ENCODE measurements around the gene PPP5C.
A peak's percentile ranks its signal among the peaks of the same experiment; 100 is the strongest.

Gene PPP5C, protein sequence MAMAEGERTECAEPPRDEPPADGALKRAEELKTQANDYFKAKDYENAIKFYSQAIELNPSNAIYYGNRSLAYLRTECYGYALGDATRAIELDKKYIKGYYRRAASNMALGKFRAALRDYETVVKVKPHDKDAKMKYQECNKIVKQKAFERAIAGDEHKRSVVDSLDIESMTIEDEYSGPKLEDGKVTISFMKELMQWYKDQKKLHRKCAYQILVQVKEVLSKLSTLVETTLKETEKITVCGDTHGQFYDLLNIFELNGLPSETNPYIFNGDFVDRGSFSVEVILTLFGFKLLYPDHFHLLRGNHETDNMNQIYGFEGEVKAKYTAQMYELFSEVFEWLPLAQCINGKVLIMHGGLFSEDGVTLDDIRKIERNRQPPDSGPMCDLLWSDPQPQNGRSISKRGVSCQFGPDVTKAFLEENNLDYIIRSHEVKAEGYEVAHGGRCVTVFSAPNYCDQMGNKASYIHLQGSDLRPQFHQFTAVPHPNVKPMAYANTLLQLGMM

DNA sequence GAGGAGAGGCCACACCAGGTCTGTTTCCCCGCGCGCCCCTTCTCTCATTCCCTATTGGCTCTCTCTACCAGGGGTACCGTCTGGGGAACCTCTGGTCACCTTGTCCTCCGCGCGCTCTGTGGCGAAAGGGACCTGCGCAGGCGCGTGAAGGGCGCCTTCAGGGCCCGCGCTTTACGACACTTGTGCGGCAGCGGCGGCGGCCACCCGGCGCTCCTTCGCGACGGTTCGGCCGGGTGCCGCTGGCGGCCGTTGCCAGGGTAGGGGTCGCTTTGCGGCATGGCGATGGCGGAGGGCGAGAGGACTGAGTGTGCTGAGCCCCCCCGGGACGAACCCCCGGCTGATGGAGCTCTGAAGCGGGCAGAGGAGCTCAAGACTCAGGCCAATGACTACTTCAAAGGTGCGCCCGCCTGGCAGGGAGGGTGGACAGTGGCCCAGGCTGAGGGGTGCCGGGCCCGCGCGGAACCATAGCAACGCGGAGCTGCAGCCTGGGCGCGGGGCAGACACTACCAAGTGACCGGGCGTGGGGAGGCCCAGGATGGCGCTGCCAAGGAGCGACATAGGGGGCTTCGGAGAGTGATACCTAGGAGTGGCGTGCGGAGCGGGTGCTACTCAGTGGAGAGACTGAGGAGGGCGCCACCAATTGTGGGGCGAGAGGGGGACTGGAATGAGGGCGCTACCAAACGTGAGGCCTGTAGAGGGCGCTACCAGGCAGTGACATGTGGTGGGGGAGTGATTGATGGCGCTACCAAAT, at the start of gene PPP5C:
Gene PPP5C, plus strand, starts transcription at position 267 of the 751 bp plus-strand sequence. Its CDS starts 10 bp downstream, at position 277.
- H3K36me3 ChIP-seq (ENCODE audit: control insufficient read depth, insufficient read depth, low read length): no peaks in the 10 kb centered on the region
- H3K9me3 ChIP-seq (ENCODE audit: control insufficient read depth, insufficient read depth, low read length): no peaks in the 10 kb centered on the region
- DNase-seq (ENCODE audit: low read depth, low spot score): peak; percentile 87
- H3K4me3 ChIP-seq (ENCODE audit: low read length): peak within 1 kb of the TSS; percentile 83
- no peaks in the 10 kb centered on the region for H3K27me3 ChIP-seq (ENCODE audit: control insufficient read depth, insufficient read depth, low read length)
- H3K27ac ChIP-seq (ENCODE audit: low read length): no peak within 1 kb of the TSS
- 0 out of 2 replicates have a peak, but pooled peaks cover 2% of the 10 kb centered on the region for H3K4me1 ChIP-seq (ENCODE audit: control insufficient read depth, insufficient read depth, low read length)
- no CpG with 5 or more reads among the region's 62 CpGs for WGBS (ENCODE audit: insufficient coverage, insufficient read length)

DNA sequence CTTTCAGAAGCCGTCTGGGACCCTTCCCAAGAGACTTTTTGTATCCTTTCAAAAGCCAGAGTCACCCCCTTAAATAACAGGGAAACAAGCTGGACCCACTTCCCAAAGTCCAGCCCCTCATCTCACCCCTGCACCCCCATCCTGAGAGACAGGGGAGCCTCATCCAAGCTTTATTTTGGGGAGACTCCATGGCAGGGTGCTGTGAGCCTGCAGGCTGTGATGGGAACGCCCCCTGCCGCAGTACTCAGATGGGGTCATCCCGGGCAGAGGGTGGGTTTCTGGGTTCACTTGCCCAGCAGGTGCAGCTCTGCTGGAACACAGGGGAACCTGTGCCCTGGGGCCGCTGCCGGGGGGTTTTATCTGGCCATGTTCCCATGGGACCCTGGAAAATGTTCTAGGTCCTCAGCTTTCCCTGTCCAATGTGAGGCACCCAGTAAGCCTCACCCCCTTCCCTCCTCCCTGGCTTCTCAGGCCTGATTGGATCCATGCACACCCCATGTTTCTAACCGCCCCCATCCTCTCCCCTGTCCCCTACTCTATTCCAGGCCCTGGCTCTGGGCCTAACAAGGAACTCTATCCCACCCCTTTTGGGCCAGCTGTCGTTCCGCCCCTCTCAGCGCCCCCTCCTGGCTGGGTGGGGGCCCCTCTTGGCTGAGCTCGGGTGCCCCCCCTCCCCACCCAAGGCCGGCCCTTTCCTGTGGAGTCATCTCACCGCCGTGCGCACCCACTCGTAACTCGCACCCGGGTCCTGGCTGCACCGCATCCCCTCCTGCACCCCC, 49.0 kb upstream of the PPP5C start:
- WGBS (ENCODE audit: insufficient coverage, insufficient read length): no CpG with 5 or more reads among the region's 19 CpGs
- no peak overlapping the region for H3K27ac ChIP-seq (ENCODE audit: low read length)

DNA sequence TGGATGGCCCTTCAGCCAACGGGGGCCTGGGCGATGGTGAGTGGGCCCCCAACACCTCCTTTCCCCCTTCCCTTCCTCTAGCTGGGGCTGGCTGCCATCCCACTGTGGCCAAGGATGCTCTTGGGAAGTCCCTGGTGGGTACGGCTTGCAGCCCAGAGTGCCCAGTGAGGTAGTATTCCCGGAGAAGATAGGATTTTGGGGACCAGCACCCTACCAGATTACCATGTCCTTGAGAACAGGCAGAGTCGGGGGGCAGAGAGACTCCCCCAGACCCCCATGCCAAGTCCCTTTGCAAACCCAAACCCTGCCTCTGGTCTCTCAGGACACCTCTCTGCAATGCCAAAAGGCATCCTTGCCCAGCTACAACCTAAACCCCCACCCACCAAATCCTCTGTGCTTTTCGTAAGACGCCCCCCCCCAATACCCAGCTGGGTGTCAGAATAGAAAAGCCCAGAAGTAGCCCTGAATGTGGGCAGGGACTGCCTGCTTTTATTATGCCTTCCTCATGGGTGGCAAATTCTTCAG, 48.3 kb upstream of the PPP5C start:
- H3K27me3 ChIP-seq (ENCODE audit: control insufficient read depth, insufficient read depth, low read length): no peaks in the 10 kb centered on the region
- H3K4me3 ChIP-seq (ENCODE audit: low read length): no peak overlapping the region

More for the DNA sequence above, 49.0 kb upstream of the PPP5C start:
- no peak for DNase-seq (ENCODE audit: low read depth, low spot score)
- Histone ChIP-seq H3K4me3 (ENCODE audit: low read length) (no peak overlapping the region), H3K9me3 (ENCODE audit: control insufficient read depth, insufficient read depth, low read length) (no peaks in the 10 kb centered on the region), H3K36me3 (ENCODE audit: control insufficient read depth, insufficient read depth, low read length) (no peaks in the 10 kb centered on the region), H3K4me1 (ENCODE audit: control insufficient read depth, insufficient read depth, low read length) (0 out of 2 replicates have a peak, but pooled peaks cover 2% of the 10 kb centered on the region), H3K27me3 (ENCODE audit: control insufficient read depth, insufficient read depth, low read length) (no peaks in the 10 kb centered on the region)

DNA sequence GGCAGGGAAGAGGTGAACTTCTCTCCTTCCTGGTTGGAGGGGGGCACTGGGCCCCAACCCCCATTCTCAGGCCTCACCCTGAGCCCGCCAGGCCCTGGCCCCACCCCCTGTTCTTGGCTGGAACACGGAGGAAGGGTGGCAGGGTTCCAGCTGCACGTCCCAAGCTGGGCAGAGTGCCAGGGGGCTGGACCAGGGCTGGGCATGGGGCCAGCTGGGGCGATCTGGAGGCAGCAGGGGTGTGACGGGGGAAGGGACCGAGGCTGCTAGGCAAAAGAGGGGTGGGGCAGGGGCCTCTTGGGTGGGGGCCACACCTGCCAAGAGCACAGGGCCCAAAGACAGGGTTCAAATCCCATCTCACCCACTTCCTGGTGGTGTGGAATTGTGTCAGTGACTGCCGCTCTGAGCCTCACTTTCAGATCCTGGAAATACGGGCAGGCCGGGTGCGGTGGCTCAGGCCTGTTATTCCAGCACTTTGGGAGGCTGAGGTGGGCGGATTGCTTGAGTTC, 47.8 kb upstream of the PPP5C start:
- Histone ChIP-seq H3K4me3 (ENCODE audit: low read length) (no peak overlapping the region), H3K9me3 (ENCODE audit: control insufficient read depth, insufficient read depth, low read length) (no peaks in the 10 kb centered on the region), H3K27me3 (ENCODE audit: control insufficient read depth, insufficient read depth, low read length) (no peaks in the 10 kb centered on the region), H3K4me1 (ENCODE audit: control insufficient read depth, insufficient read depth, low read length) (peaks cover 5% of the 10 kb centered on the region; the same call in 1 of the 2 replicates), H3K36me3 (ENCODE audit: control insufficient read depth, insufficient read depth, low read length) (no peaks in the 10 kb centered on the region), H3K27ac (ENCODE audit: low read length) (no peak overlapping the region)
- DNase-seq (ENCODE audit: low read depth, low spot score): no peak
- WGBS (ENCODE audit: insufficient coverage, insufficient read length): no CpG with 5 or more reads among the region's 11 CpGs

More for the DNA sequence above, 48.3 kb upstream of the PPP5C start:
- H3K4me1 ChIP-seq (ENCODE audit: control insufficient read depth, insufficient read depth, low read length): peaks cover 2% of the 10 kb centered on the region; the same call in 1 of the 2 replicates
- no peaks in the 10 kb centered on the region for H3K9me3 ChIP-seq (ENCODE audit: control insufficient read depth, insufficient read depth, low read length)
- WGBS (ENCODE audit: insufficient coverage, insufficient read length): no CpG with 5 or more reads among the region's 7 CpGs
- DNase-seq (ENCODE audit: low read depth, low spot score): no peak
- H3K36me3 ChIP-seq (ENCODE audit: control insufficient read depth, insufficient read depth, low read length): no peaks in the 10 kb centered on the region
- no peak overlapping the region for H3K27ac ChIP-seq (ENCODE audit: low read length)

DNA sequence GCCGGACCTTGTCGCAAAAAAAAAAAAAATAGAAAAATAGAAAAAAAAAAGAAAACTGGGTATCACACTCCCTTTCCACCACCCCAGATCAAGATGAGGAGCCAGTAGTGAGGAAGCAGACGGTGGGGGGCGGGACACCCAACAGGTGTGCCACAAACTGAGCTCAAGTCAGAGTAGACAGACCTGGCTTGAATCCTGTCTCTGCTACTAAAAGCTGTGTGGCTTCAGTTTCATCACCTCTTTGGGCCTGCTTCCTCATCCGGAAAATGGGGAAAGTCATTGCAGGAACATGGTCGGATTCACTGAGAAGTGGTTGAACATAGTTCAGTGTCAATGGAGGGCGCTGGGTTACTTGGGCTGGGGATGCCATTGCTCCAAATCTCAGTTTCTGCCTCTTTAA, 47.2 kb upstream of the PPP5C start:
- H3K27ac ChIP-seq (ENCODE audit: low read length): no peak overlapping the region
- H3K4me1 ChIP-seq (ENCODE audit: control insufficient read depth, insufficient read depth, low read length): peaks cover 5% of the 10 kb centered on the region
- H3K27me3 ChIP-seq (ENCODE audit: control insufficient read depth, insufficient read depth, low read length): no peaks in the 10 kb centered on the region
- no CpG with 5 or more reads among the region's 7 CpGs for WGBS (ENCODE audit: insufficient coverage, insufficient read length)
- DNase-seq (ENCODE audit: low read depth, low spot score): no peak
- H3K36me3 ChIP-seq (ENCODE audit: control insufficient read depth, insufficient read depth, low read length): no peaks in the 10 kb centered on the region
- H3K9me3 ChIP-seq (ENCODE audit: control insufficient read depth, insufficient read depth, low read length): no peaks in the 10 kb centered on the region
- no peak overlapping the region for H3K4me3 ChIP-seq (ENCODE audit: low read length)

DNA sequence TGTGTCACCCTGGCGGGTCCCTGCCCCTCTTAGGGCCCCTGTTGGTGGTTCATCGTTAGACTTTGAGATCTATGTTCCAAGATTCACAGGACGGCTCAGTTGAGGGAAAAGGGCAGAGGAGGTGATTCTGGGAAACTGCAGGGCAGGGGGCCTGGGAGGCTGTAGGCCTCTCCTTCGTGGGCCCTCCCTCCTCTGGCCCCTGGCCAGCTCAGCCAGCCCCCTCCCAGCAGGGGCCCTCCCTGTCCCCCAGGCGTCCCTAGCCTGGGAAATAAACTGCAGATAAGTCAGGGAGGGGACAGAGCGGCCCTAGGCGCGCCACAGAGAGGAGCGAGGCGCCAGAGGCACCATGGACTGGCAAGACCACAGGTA, 43.6 kb upstream of the PPP5C start:
- H3K27me3 ChIP-seq (ENCODE audit: control insufficient read depth, insufficient read depth, low read length): no peaks in the 10 kb centered on the region
- peaks cover 5% of the 10 kb centered on the region for H3K4me1 ChIP-seq (ENCODE audit: control insufficient read depth, insufficient read depth, low read length)
- H3K27ac ChIP-seq (ENCODE audit: low read length): no peak overlapping the region
- H3K4me3 ChIP-seq (ENCODE audit: low read length): no peak overlapping the region
- H3K36me3 ChIP-seq (ENCODE audit: control insufficient read depth, insufficient read depth, low read length): peaks cover 13% of the 10 kb centered on the region; the same call in 1 of the 2 replicates
- WGBS (ENCODE audit: insufficient coverage, insufficient read length): no CpG with 5 or more reads among the region's 10 CpGs
- DNase-seq (ENCODE audit: low read depth, low spot score): no peak
- H3K9me3 ChIP-seq (ENCODE audit: control insufficient read depth, insufficient read depth, low read length): no peaks in the 10 kb centered on the region

DNA sequence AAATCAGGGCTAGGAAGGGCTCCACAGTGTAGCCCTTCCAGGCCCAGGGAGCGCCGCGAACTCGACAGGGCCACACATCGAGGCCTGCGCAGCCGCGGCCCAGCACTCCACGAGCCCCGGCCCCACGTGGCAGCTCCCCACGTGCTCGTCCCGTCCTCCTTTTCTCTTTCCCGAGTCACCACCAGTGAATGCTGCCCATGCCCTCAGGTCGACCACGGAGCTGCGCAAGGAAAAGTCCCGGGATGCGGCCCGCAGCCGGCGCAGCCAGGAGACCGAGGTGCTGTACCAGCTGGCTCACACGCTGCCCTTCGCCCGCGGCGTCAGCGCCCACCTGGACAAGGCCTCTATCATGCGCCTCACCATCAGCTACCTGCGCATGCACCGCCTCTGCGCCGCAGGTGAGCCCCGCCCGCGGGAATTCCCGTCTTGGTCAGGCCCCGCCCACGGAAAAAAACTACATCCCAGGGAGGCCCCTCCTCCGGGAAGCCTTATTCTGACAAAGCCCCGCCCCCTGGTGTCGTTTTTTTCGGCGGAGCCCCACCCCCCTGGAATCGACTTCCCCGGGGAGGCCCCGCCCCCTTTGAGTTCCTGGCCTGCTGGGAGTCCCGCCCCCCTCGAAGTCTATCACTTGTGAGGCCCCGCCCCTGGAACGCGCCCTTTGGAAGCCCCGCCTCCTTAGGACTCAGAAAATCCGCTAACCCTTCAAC, 43.0 kb upstream of the PPP5C start:
- Histone ChIP-seq H3K27me3 (ENCODE audit: control insufficient read depth, insufficient read depth, low read length) (no peaks in the 10 kb centered on the region), H3K36me3 (ENCODE audit: control insufficient read depth, insufficient read depth, low read length) (peaks cover 19% of the 10 kb centered on the region), H3K9me3 (ENCODE audit: control insufficient read depth, insufficient read depth, low read length) (no peaks in the 10 kb centered on the region), H3K27ac (ENCODE audit: low read length) (no peak overlapping the region), H3K4me1 (ENCODE audit: control insufficient read depth, insufficient read depth, low read length) (peaks cover 4% of the 10 kb centered on the region), H3K4me3 (ENCODE audit: low read length) (peak overlapping the region; percentile 21; the same call in 1 of the 2 replicates)
- DNase-seq (ENCODE audit: low read depth, low spot score): peak; percentile 82
- WGBS (ENCODE audit: insufficient coverage, insufficient read length): no CpG with 5 or more reads among the region's 56 CpGs

DNA sequence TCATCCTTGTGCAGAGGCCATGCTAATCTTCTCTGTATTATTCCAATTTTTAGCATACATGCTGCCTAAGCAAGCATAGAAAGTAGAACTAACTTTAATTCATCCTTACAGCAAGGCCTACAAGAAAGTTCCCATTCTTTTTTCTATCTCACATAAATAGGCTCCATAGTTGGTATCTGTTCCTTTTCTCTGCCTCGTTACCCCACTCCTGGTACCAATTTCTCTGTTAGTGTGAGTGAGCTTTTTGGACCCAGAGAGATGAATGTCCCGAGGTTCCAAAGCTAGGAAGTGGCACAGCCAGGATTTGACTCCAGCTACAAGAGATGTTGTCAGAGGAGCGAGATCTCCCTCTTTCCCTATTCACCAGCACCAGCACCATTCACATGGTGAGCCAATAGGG, 40.4 kb upstream of the PPP5C start:
- no peak for DNase-seq (ENCODE audit: low read depth, low spot score)
- H3K4me3 ChIP-seq (ENCODE audit: low read length): no peak overlapping the region
- H3K36me3 ChIP-seq (ENCODE audit: control insufficient read depth, insufficient read depth, low read length): peaks cover 20% of the 10 kb centered on the region
- no CpG with 5 or more reads among the region's 3 CpGs for WGBS (ENCODE audit: insufficient coverage, insufficient read length)
- no peaks in the 10 kb centered on the region for H3K27me3 ChIP-seq (ENCODE audit: control insufficient read depth, insufficient read depth, low read length)
- peaks cover 3% of the 10 kb centered on the region for H3K4me1 ChIP-seq (ENCODE audit: control insufficient read depth, insufficient read depth, low read length)
- H3K27ac ChIP-seq (ENCODE audit: low read length): no peak overlapping the region
- H3K9me3 ChIP-seq (ENCODE audit: control insufficient read depth, insufficient read depth, low read length): no peaks in the 10 kb centered on the region

DNA sequence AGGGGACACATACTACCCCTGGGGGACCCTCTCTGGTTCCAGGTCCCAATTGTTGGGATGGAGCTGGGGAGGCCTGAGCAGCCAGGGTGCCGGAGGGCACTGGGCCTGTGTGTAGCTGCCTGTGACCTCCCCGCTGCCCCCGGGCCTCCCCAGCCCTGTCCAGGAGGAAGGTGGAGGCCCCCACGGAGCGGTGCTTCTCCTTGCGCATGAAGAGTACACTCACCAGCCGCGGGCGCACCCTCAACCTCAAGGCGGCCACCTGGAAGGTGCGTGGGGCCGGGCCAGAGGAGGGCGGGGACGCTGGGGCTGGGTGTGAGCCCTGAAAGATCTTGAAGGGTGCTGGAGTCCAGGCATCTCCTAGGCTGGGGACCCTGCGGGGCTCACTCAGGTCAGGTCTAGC, 38.4 kb upstream of the PPP5C start:
- Histone ChIP-seq H3K27ac (ENCODE audit: low read length) (no peak overlapping the region), H3K27me3 (ENCODE audit: control insufficient read depth, insufficient read depth, low read length) (no peaks in the 10 kb centered on the region), H3K4me1 (ENCODE audit: control insufficient read depth, insufficient read depth, low read length) (peaks cover 3% of the 10 kb centered on the region), H3K9me3 (ENCODE audit: control insufficient read depth, insufficient read depth, low read length) (no peaks in the 10 kb centered on the region), H3K4me3 (ENCODE audit: low read length) (no peak overlapping the region), H3K36me3 (ENCODE audit: control insufficient read depth, insufficient read depth, low read length) (peaks cover 20% of the 10 kb centered on the region)
- no peak for DNase-seq (ENCODE audit: low read depth, low spot score)
- no CpG with 5 or more reads among the region's 15 CpGs for WGBS (ENCODE audit: insufficient coverage, insufficient read length)

All from iPS DF 6.9 (cell line).